HG03439 (cell line): ENCODE results near the gene TUBA3D.
"Not testable (repeated sequence)": the region's sequence is repeated elsewhere in the genome, so short reads cannot be mapped to it uniquely, and the experiment has no call there.

Experiments
- ATAC-seq: cut with Tn5 transposase; IDR thresholded peaks from one replicate; pipeline ENCODE4 v1.9.1; 2021; ENCODE audit warnings: mild to moderate bottlenecking, moderate library complexity; ENCODE audit not compliant: unreplicated experiment

TUBA3D gene

GRCh38 chr2:131483981-131484820 lies 8.3 kb downstream of the TUBA3D start:
- ATAC-seq = not testable (repeated sequence)

DNA sequence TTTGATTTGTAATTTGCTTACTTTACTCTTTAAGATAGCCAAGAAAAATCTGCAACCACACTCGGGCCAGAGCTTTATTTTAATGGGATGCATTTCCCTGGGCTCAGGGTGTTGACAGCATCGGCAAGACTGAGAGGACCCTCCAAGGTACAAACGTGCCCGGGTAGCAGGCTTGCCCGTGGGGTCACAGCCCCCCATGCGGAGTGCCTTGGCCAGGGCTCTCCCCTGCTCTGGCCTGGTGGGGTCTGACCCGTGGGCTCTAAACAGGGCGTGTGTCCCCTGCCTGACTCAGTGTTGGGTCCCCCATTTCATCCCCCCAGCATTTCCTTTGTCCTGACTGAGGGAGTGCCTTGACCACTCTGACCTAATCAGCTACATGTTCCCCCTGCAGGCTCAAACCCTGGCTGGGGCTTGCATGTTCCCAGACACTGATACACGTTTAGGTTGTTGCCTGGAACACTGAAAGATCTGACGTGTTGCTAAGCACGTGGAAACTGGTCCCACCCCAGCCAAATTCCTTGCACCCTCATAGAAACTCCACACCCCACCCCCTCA lies 9.1 kb downstream of the TUBA3D start:
- ATAC-seq = not testable (repeated sequence)

DNA sequence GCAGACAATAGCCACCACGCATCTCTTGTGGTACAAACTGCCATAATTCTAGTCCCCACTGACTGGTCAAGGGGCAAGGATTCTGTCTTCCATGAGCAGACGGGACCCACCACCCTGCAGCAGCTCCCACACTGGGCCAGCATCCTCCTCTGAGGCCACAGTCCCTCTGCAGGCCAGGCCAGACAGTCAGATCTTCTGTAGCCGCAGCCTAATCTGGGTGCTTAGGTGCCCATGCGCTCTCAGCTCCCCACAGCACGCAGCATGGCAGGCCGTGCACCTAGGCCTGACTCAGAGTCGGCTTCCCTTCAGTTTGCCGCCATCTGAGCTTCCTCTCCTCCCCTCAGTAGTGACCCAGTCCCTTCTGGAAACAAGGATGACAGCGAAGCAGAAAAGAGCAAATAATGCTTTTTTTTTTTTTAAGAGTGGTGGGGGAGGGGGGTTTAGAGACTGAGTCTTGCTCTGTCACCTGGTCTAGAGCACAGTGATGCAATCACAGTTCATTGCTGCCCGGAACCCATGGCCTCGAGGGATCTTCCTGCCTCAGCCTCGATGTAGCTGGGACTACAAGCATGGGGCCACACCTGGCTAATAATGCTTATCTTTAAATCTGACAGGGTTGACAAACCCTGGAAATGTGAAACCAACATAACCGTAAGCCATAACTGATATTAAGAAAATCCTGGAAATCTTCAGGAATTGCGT lies 10.4 kb downstream of the TUBA3D start:
- ATAC-seq = not testable (repeated sequence)

- ATAC-seq = no peak
Measured at GRCh38 chr2:131488306-131489205, 12.6 kb downstream of the TUBA3D start.

- not testable (repeated sequence) for ATAC-seq
Measured at GRCh38 chr2:131490616-131491468, 14.9 kb downstream of the TUBA3D start.

DNA sequence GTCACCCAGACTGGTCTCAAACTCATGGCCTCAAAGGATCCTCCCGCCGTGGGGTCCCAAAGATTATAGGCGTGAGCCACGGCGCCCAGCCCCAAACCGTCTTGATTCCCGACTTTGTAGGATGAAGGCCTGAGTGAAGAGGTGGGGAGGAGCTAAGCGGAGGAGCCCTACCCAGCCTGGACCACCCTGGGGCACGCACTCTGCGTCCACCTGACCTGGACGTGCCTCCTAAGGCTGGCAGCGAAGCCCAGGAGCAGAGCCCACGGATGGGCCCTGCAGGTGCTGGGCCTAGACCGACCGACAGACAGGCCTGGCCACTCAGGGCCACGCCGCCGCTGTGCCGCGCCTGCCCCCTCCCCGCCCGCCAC lies 15.5 kb downstream of the TUBA3D start:
- peak; percentile 7 for ATAC-seq

GRCh38 chr2:131492015-131492417 lies 16.1 kb downstream of the TUBA3D start, which contains the start of gene MZT2A:
TSS of gene MZT2A (minus strand) at chr2:131492397. CDS start at chr2:131492376, 21 bp downstream.
- peak; percentile 16 for ATAC-seq

DNA sequence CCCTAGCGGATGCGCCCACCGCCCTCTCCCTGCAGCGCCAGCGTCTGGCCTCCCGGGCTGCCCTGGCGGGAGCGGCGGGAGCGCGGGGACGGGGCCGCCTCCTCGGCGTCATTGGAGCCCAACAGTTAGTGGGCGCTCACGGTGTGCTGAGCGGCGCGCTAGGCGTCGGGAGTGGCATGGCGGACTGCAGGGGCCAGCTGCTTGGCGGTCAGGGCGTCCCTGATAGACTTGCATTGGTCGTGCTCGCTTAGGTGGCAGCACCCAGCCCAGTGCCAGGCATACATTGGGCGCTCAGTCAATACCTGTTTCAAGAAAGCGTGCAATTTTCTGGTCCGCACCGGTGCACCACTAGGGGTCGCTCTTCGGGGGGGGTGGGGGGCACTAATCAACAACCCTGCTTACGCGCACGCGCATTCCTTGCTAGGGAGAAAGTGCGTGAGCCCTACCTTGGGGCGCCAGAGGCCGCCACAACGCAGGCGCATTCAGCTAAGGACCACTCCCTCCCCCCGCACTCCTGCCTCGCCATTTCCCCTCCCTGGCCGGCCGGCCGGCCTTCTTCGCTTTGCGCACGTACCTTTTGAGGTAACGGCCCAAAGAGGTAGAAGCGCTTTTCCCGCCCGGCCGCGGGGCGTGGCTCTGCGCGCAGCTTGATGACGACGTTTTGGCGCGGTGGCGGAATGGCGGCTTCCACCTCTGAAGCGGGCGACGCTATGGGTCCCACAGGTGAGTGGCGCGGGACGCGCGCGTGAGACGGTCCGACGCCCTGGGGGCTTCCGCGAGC lies 16.7 kb downstream of the TUBA3D start:
- ATAC-seq = peak; percentile 69

DNA sequence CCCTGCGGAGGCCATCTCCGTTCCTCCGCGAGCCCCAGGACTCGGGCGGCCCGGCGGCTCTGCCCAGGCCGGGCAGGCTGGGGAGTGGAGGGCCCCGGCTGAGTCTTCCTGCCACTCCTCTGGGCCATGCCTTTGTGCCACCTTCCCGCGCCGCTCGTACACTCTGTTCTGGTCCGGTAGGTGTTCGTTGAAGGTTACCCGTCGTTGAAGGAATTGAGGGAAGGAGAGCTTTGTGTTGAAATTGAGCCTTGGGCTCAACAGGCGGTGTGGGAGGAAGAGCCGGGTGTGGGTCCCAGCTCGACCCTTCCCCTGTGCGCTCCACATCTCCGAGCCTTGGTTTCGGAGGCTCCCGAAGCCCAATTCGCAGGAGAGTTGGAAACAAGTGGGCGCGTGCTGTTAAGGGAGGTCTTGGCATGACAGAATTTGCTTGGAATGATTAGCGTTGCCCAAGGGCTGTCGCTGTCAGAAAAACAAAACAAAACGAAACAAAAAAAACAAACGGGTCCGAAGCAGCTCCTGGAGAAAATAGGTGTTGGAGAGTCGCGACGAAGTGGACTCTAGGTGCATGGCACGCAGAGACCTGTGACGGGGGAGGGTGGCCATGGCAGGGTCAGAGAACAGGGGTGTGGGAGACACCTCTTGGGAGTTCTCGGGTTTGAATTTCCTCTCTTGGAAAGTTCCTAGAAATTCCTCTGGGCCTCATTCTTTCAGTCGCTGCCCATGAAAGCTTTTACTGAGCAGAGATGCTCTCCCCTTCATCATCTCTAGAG lies 17.5 kb downstream of the TUBA3D start:
- ATAC-seq = peak; percentile 28

DNA sequence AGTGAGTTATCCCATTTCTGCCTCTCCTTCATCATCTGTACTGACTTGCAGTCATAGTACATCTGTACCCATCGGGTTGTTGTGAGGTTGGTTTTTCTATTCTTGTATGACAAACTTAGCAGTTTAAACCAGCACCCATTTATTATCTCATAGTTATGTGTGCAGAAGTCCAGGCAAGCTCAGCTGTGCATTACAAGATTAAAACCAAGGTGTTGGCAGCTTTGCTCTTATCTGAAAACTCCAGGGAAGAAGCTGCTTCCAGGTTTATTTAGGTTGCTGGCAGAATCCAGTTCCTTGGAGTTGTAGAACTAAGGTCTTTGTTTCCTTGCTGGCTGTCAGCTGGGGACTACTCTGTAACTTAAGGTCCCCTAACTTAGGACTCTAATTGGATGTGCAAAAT lies 19.6 kb downstream of the TUBA3D start:
- ATAC-seq = not testable (repeated sequence)

DNA sequence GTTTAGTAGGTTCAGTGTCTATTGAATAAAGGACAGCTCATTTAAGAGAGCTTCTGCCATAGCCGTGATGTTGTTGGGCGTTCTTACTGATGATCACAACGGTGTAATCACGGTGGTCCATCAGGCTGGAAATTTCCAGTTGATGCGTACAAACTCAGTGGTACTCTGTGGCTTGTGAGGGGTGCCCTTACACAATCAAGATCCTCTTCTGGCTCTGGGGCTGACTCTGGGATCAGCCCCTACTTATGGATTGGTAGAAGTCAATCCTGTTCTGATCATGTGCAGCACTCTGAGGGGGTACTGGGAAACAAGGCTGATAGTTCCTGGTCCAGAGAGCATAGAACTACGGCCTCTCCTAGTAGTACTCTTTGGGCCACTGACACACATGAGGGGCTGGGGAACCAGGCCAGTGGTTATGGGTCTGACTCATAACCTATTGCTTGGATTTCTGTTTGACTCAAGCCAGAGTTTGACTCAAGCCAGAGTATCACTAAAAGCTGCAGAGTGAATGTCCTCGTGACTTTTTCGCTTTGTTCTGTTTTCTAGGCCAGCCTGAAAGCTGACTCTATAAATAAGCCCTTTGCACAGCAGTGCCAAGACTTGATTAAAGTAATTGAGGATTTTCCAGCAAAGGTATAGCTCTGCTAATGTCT lies 22.5 kb downstream of the TUBA3D start:
- peak; percentile 91 for ATAC-seq

- not testable (repeated sequence) for ATAC-seq
Measured at GRCh38 chr2:131503587-131503986, 27.7 kb downstream of the TUBA3D start.

GRCh38 chr2:131504082-131504750 lies 28.3 kb downstream of the TUBA3D start:
- not testable (repeated sequence) for ATAC-seq

GRCh38 chr2:131509615-131510014 lies 33.7 kb downstream of the TUBA3D start:
- ATAC-seq = no peak

- ATAC-seq = not testable (repeated sequence)
Measured at GRCh38 chr2:131511291-131511968, 35.5 kb downstream of the TUBA3D start.
